Measurements from ENCODE around the gene HDAC7.

DNA sequence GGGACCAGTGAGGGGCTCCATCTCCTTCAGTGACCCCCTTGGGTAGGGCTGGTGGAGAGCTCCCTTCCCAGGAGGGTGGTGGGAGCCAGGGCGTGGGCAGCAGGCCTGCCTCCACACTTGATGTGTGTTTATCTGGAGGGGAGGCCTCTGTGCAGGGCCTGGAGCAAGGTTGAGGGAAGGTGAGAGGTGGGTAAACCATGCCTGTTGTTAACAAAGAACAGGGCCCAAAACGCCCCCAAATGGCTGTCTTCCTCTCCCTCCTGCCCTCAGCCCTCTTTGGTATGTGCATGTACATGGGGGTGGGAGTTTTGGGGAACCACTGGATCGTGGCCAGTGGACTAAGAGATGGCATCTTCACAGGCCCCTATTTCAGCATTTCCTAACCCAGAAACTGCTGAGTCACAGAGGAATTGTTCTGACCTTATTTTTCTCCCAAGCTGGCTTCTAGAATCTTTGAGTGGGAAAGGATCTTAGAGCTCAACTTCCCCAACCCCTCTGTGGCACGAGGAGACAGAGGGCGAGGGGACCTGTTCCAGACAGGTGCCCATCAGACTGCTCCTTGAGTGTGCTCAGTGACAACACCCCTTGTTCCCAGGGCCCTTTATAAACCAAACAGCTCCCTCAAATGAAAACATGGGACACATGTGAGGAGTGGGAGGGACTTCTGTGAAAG lies 43.1 kb downstream of the HDAC7 start:
- TF ChIP-seq ZNF274 (CRISPR knock-in tag; IDR thresholded peaks at IDR 0.05) (no peak), SMAD1 (CRISPR knock-in tag; IDR thresholded peaks at IDR 0.05; ENCODE audit: borderline replicate concordance, low read depth) (no peak), ZSCAN30 (CRISPR knock-in tag; IDR thresholded peaks at IDR 0.05) (no peak), U2AF2 (IDR thresholded peaks at IDR 0.05; ENCODE audit: low read depth, low read length) (no peak), RBAK (CRISPR knock-in tag; IDR thresholded peaks at IDR 0.05) (no peak), JUN (CRISPR knock-in tag; IDR thresholded peaks at IDR 0.05) (no peak), THRA (CRISPR knock-in tag; IDR thresholded peaks at IDR 0.05; ENCODE audit: borderline replicate concordance) (no peak)

All from HepG2 (cell line).